GM12878 (cell line): ENCODE data around the gene TCOF1. TPM values are rescaled to one million over a fixed set of nuclear protein-coding genes. Genes with fewer than 3 reads are reported as not detected.

Experiments used
- EP300 ChIP-seq, 2 experiments: fragments of 150-350 bp in 1 of 2; IDR thresholded peaks; 2 replicates each; pipeline ENCODE4 v1.6.1; 2011 to 2012; ENCODE audit warnings: low read depth in 2 of 2, low read length in 2 of 2, borderline replicate concordance in 1 of 2, improper control_type of control experiment in 1 of 2, inconsistent platforms in 1 of 2; ENCODE audit not compliant: control insufficient read depth in 1 of 2
- IKZF1 ChIP-seq: fragments of 450-650 bp; conservative IDR thresholded peaks from 2 replicates; pipeline ENCODE4 v1.6.1; 2017; ENCODE audit warnings: antibody characterized with exemption, mild to moderate bottlenecking
- IRF4 ChIP-seq: IDR thresholded peaks from 2 replicates; pipeline ENCODE4 v1.6.1; 2011; ENCODE audit warnings: low read depth, low read length
- JUNB ChIP-seq: IDR thresholded peaks from 2 replicates; pipeline ENCODE4 v1.6.1; 2016; ENCODE audit warnings: antibody characterized with exemption, mild to moderate bottlenecking
- JUND ChIP-seq: IDR thresholded peaks from 2 replicates; pipeline ENCODE4 v1.6.1; 2012; ENCODE audit warnings: low read depth, mild to moderate bottlenecking, low read length, improper control_type of control experiment, moderate library complexity
- MEF2B ChIP-seq: fragments of 450-650 bp; IDR thresholded peaks from 2 replicates; pipeline ENCODE4 v1.6.1; 2018; ENCODE audit warnings: mild to moderate bottlenecking, moderate library complexity; ENCODE audit not compliant: partially characterized antibody, poor library complexity, severe bottlenecking
- NR2F1 ChIP-seq: fragments of 450-650 bp; conservative IDR thresholded peaks from 2 replicates; pipeline ENCODE4 v1.6.1; 2017; ENCODE audit warnings: mild to moderate bottlenecking
- PML ChIP-seq: IDR thresholded peaks from 2 replicates; pipeline ENCODE4 v1.6.1; 2012; ENCODE audit warnings: low read length, inconsistent platforms
- RAD51 ChIP-seq: fragments of 450-650 bp; IDR thresholded peaks from 2 replicates; pipeline ENCODE4 v1.6.1; 2016; ENCODE audit warnings: moderate library complexity, mild to moderate bottlenecking, inconsistent platforms
- RELA ChIP-seq: fragments of 450-650 bp; IDR thresholded peaks from 2 replicates; pipeline ENCODE4 v1.8.0; 2014; ENCODE audit warnings: borderline replicate concordance; ENCODE audit not compliant: partially characterized antibody
- SMAD1 ChIP-seq: fragments of 450-650 bp; IDR thresholded peaks from 2 replicates; pipeline ENCODE4 v1.6.1; 2018; ENCODE audit warnings: mild to moderate bottlenecking, low read depth; ENCODE audit not compliant: partially characterized antibody
- SMAD5 ChIP-seq: IDR thresholded peaks from 2 replicates; pipeline ENCODE4 v1.6.1; 2016; ENCODE audit warnings: antibody characterized with exemption, low read depth
- SPI1 ChIP-seq: IDR thresholded peaks from 2 replicates; pipeline ENCODE4 v1.6.1; 2011; ENCODE audit warnings: low read depth, mild to moderate bottlenecking, low read length, moderate library complexity, borderline replicate concordance; ENCODE audit not compliant: insufficient read depth
- SUZ12 ChIP-seq: fragments of 200-600 bp; sonication (generic); IDR thresholded peaks from one replicate; pipeline ENCODE4 v1.6.1; 2018; ENCODE audit warnings: antibody characterized with exemption, mild to moderate bottlenecking; ENCODE audit not compliant: unreplicated experiment
- TCF3 ChIP-seq: IDR thresholded peaks from 2 replicates; pipeline ENCODE4 v1.6.1; 2012; ENCODE audit warnings: low read depth, mild to moderate bottlenecking, low read length, borderline replicate concordance; ENCODE audit not compliant: insufficient read depth
- WRNIP1 ChIP-seq: IDR thresholded peaks from 2 replicates; pipeline ENCODE4 v1.6.1; 2011; ENCODE audit warnings: low read depth, low read length, improper control_type of control experiment, borderline replicate concordance
- ZNF207 ChIP-seq: fragments of 450-650 bp; IDR thresholded peaks from 2 replicates; pipeline ENCODE4 v1.6.1; 2014; ENCODE audit warnings: antibody characterized with exemption, mild to moderate bottlenecking, borderline replicate concordance
- ZNF687 ChIP-seq: fragments of 450-650 bp; IDR thresholded peaks from 2 replicates; pipeline ENCODE4 v1.6.1; 2017; ENCODE audit warnings: mild to moderate bottlenecking, moderate library complexity
- polyA plus RNA-seq, 11 experiments: library from polyadenylated mRNA; depleted of rRNA in 4 of 11; unstranded in 6 of 11; stranded (reverse) in 5 of 11; fragments of >200 nt; fragmentation: Nextera tagmentation in 4 of 11; fragmentation: Illumina TruSeq in 1 of 11; extraction: Ambion mirVana in 4 of 11; extraction: Trizol in 1 of 11; gene quantifications; 1 replicate in 1 of 11; 2 replicates in 10 of 11; pipeline versions ENCODE4 v1.2.1 to v1.2.3, GENCODE V29; 2011 to 2016; ENCODE audit warnings: inconsistent platforms in 2 of 11, missing spikeins in 2 of 11, low read depth in 1 of 11
- total RNA-seq, 4 experiments: library from RNA; depleted of rRNA in 3 of 4; stranded (reverse); fragments of >200 nt in 3 of 4; fragmentation: Illumina TruSeq in 1 of 4; extraction: Trizol in 1 of 4; gene quantifications; 2 replicates each; pipeline versions ENCODE4 v1.2.1 to v1.2.3, GENCODE V29; 2013 to 2021
- TF ChIP-seq, protein P1 (sequence below): fragments of 450-650 bp; IDR thresholded peaks from 2 replicates; pipeline ENCODE4 v1.6.1; 2014; ENCODE audit warnings: mild to moderate bottlenecking
- TF ChIP-seq, protein P2 (sequence below): fragments of 450-650 bp; IDR thresholded peaks from 2 replicates; pipeline ENCODE4 v1.6.1; 2017; ENCODE audit warnings: borderline replicate concordance
- TF ChIP-seq, protein P3 (sequence below): fragments of 450-650 bp; IDR thresholded peaks from 2 replicates; pipeline ENCODE4 v1.6.1; 2018; ENCODE audit warnings: mild to moderate bottlenecking, low read depth, moderate library complexity; ENCODE audit not compliant: partially characterized antibody

TCOF1 gene
- total and polyA plus RNA-seq, 10 of the 15 experiments (the other 5 are each of a cell fraction or from before 2014, with no cell fraction given): 8.7 to 83.9 (median 38.9) TPM

DNA sequence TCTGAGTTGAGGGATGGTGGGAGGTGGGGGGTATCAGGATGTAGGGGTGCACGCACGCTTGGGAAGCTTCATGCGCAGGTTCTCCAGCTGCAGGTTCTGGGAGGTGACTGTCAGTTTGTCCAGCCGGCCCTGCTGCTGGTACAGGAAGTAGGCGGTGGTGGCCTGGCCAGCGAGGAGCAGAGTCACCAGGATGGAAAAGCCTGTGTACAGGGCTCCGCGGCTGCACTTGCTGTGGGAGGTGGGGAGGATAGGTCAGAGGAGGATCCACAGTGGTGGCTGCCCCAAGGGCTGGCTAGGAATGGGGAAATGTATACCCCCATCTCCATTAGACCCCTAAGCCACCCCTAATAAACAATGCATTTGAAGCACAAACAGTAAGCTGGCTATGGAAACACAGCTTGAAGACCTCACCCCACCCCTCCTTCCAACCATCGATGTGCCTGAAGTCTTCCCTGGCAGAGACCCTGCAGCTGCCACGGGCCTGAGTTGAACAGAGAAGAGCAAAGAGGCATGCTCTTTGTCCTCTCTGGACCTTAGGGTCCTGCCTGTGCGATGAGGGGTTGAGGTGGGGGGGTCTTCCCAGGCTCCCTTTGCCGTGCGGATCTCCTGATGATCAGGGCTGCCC, 49.7 kb downstream of the TCOF1 start (continued):
- TF ChIP-seq, protein P1, sequence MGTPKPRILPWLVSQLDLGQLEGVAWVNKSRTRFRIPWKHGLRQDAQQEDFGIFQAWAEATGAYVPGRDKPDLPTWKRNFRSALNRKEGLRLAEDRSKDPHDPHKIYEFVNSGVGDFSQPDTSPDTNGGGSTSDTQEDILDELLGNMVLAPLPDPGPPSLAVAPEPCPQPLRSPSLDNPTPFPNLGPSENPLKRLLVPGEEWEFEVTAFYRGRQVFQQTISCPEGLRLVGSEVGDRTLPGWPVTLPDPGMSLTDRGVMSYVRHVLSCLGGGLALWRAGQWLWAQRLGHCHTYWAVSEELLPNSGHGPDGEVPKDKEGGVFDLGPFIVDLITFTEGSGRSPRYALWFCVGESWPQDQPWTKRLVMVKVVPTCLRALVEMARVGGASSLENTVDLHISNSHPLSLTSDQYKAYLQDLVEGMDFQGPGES: no peak
- TF ChIP-seq ZNF687: peak; percentile 25; the same call in 1 of the 2 replicates
- no peak for TF ChIP-seq JUND
- no peak for TF ChIP-seq ZNF207
- no peak; the same call in 1 of the 2 replicates for TF ChIP-seq IKZF1
- TF ChIP-seq RELA: no peak
- TF ChIP-seq TCF3: 0 out of 2 replicates have a peak, but pooled peaks have one; percentile 62
- TF ChIP-seq SUZ12: no peak
- TF ChIP-seq, protein P2, sequence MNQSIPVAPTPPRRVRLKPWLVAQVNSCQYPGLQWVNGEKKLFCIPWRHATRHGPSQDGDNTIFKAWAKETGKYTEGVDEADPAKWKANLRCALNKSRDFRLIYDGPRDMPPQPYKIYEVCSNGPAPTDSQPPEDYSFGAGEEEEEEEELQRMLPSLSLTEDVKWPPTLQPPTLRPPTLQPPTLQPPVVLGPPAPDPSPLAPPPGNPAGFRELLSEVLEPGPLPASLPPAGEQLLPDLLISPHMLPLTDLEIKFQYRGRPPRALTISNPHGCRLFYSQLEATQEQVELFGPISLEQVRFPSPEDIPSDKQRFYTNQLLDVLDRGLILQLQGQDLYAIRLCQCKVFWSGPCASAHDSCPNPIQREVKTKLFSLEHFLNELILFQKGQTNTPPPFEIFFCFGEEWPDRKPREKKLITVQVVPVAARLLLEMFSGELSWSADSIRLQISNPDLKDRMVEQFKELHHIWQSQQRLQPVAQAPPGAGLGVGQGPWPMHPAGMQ: no peak
- 0 out of 2 replicates have a peak, but pooled peaks have one; percentile 14 for TF ChIP-seq SPI1
- no peak for TF ChIP-seq SMAD1
- TF ChIP-seq PML: no peak
- no peak for TF ChIP-seq EP300 (IDR thresholded peaks at IDR 0.05; ENCODE audit: borderline replicate concordance in 1 of 2, control insufficient read depth in 1 of 2, low read depth in 2 of 2, low read length in 2 of 2)
- no peak; the same call in 1 of the 2 replicates for TF ChIP-seq IRF4
- TF ChIP-seq WRNIP1: no peak
- 0 out of 2 replicates have a peak, but pooled peaks have one; percentile 24 for TF ChIP-seq NR2F1
- TF ChIP-seq RAD51: no peak
- TF ChIP-seq MEF2B: no peak
- TF ChIP-seq, protein P3, sequence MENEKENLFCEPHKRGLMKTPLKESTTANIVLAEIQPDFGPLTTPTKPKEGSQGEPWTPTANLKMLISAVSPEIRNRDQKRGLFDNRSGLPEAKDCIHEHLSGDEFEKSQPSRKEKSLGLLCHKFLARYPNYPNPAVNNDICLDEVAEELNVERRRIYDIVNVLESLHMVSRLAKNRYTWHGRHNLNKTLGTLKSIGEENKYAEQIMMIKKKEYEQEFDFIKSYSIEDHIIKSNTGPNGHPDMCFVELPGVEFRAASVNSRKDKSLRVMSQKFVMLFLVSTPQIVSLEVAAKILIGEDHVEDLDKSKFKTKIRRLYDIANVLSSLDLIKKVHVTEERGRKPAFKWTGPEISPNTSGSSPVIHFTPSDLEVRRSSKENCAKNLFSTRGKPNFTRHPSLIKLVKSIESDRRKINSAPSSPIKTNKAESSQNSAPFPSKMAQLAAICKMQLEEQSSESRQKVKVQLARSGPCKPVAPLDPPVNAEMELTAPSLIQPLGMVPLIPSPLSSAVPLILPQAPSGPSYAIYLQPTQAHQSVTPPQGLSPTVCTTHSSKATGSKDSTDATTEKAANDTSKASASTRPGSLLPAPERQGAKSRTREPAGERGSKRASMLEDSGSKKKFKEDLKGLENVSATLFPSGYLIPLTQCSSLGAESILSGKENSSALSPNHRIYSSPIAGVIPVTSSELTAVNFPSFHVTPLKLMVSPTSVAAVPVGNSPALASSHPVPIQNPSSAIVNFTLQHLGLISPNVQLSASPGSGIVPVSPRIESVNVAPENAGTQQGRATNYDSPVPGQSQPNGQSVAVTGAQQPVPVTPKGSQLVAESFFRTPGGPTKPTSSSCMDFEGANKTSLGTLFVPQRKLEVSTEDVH: no peak
- no peak for TF ChIP-seq JUNB
- TF ChIP-seq SMAD5: peak; percentile 20; the same call in 1 of the 2 replicates
